ENCODE measurements around the gene STARD10.

The STARD10 gene

GRCh38 chr11:72724851-72725723 is 68.8 kb downstream of the STARD10 start:
- DNase-seq (ENCODE audit: low spot score), result peak; percentile 89

- no peak for DNase-seq (ENCODE audit: low spot score)
Measured at GRCh38 chr11:72724021-72724551, 69.8 kb downstream of the STARD10 start.

GRCh38 chr11:72723508-72723907 is 70.3 kb downstream of the STARD10 start:
- no peak for DNase-seq (ENCODE audit: low spot score)

GRCh38 chr11:72722050-72722748 is 71.6 kb downstream of the STARD10 start:
- peak; percentile 89 for DNase-seq (ENCODE audit: low spot score)

GRCh38 chr11:72721689-72722049 is 72.2 kb downstream of the STARD10 start:
- peak; percentile 41 for DNase-seq (ENCODE audit: low spot score)

- no peak for DNase-seq (ENCODE audit: low spot score)
Measured at GRCh38 chr11:72721276-72721675, 72.6 kb downstream of the STARD10 start.

- no peak for DNase-seq (ENCODE audit: low spot score)
Measured at GRCh38 chr11:72720784-72721183, 73.1 kb downstream of the STARD10 start.

- no peak for DNase-seq (ENCODE audit: low spot score)
Measured at GRCh38 chr11:72720047-72720446, 73.8 kb downstream of the STARD10 start.

GRCh38 chr11:72719551-72719950 is 74.3 kb downstream of the STARD10 start:
- no peak for DNase-seq (ENCODE audit: low spot score)

- no peak for DNase-seq (ENCODE audit: low spot score)
Measured at GRCh38 chr11:72719144-72719543, 74.7 kb downstream of the STARD10 start.

GRCh38 chr11:72718101-72718501 is 75.7 kb downstream of the STARD10 start:
- DNase-seq (ENCODE audit: low spot score), result no peak

GRCh38 chr11:72716788-72717435 is 76.9 kb downstream of the STARD10 start:
- no peak for DNase-seq (ENCODE audit: low spot score)

- no peak for DNase-seq (ENCODE audit: low spot score)
Measured at GRCh38 chr11:72716290-72716689, 77.6 kb downstream of the STARD10 start.

- no peak for DNase-seq (ENCODE audit: low spot score)
Measured at GRCh38 chr11:72712841-72713240, 81.0 kb downstream of the STARD10 start.

- DNase-seq (ENCODE audit: low spot score), result no peak
Measured at GRCh38 chr11:72712168-72712751, 81.6 kb downstream of the STARD10 start.

- no peak for DNase-seq (ENCODE audit: low spot score)
Measured at GRCh38 chr11:72711141-72711540, 82.7 kb downstream of the STARD10 start.

GRCh38 chr11:72710278-72710677 is 83.6 kb downstream of the STARD10 start:
- DNase-seq (ENCODE audit: low spot score), result no peak

GRCh38 chr11:72709478-72710238 is 84.2 kb downstream of the STARD10 start:
- no peak for DNase-seq (ENCODE audit: low spot score)

- no peak for DNase-seq (ENCODE audit: low spot score)
Measured at GRCh38 chr11:72707032-72707431, 86.8 kb downstream of the STARD10 start.

GRCh38 chr11:72706579-72706978 is 87.3 kb downstream of the STARD10 start:
- DNase-seq (ENCODE audit: low spot score), result no peak
